GM18498 (cell line): ENCODE results near the gene SLC25A34.

Experiments
- ATAC-seq: cut with Tn5 transposase; IDR thresholded peaks from one replicate; pipeline ENCODE4 v1.9.1; 2021; ENCODE audit warnings: mild to moderate bottlenecking, moderate library complexity; ENCODE audit not compliant: unreplicated experiment

The SLC25A34 gene

DNA sequence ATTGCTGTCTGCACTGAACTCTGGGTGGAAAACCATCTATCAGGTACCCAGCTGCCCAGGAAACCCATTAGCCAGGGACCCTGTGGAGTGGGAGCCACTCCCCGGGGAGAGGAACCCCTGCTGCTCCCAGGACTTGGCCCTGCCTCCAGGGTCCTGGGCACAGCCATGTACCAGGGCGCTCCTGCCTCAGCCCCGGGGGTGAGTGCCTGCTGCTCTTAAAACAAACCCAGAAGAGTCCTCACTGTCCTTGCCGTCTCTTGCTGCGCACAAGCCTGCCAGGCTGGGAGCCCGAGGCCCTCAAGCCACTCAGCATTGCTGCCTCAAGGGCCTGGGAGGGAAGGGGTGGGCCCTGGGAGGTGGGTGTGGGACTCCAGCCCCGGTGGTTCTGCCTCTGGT is 3.4 kb upstream of the SLC25A34 start:
- ATAC-seq, result no peak

DNA sequence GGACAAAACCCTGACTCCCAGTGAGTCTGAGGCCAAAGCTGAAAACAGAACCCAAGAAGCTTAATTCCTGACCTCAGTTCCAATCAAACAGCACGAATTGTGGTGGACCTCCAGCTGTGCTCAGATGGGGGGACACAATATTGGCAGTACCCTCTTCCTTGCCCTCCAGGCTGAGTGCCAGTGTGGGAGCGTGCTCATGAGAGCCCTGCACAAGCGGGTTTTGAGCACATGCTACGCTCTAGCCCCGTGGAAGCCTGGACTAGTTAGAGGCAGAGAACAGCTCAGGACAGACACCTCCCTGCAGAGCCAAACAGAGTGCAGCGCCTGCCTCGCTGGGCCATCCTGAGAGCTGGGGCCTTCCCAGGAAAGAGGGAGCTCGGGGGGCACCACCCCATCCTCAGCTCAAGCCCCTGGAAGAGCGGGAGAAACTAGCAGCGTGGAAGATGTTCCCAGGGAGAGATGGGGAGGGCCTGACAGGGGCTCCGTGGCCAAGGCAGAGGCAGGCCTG is 2.8 kb upstream of the SLC25A34 start:
- no peak for ATAC-seq

DNA sequence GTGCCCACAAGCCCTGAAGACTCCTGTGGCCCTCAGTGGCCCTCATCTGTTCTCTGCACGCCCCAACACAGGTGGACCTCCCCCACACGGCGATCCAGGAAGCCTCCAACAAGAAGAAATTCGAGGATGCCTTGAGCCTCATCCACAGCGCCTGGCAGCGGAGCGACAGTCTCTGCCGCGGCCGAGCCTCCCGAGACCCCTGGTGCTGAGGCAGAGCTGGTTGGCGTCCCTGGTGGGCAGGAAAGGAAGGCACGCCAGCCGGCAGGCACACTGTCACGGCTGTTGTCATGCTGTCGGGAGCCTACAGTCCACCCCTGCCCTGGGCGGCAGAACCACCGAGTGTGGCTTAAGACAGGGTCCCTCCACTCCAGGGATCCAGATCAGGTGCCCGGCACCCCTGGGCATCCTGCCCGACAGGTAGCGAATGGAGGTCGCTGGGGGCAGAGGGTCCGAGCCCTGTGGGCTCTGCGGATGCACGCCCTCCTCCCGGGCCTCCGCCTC is 2.3 kb upstream of the SLC25A34 start:
- no peak for ATAC-seq

DNA sequence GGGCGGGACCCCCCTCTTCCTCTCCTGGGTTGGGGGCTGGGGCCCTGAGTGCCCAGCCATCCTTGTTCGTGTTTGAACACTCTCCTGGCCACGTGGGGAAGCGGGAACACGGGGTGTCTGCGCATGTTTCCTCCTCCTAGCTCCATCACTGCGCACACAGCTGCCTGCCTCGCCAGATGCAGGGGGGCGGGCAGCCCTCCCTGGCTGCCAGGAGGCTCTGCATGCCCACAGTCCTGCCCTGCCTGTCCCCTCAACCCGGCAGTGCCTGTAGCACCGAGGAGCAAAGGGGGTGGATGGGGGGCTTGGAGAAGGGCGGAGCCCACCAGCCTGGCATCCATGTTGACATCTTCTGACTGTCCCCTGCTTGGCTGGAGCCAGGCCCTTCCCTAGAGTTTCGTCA is 1.8 kb upstream of the SLC25A34 start:
- ATAC-seq, result no peak

DNA sequence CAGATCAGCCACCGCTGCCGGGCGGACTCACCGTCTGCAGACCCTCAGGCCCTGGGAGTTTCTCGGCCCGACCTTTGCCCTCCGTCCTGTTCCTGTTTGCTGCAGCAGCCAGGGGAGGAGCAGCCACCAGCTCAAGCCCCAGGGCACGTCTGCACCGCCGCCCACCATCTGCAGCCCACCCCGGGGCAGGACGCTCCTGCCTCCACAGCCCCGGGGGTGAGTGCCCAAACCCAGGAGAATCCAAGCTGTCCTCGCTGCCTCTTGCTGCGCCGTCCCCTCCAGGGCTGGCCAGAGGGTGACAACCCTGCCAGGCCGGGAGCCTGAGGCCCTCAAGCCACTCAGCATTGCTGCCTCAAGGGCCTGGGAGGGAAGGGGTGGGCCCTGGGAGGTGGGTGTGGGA is 1.2 kb upstream of the SLC25A34 start:
- no peak for ATAC-seq

DNA sequence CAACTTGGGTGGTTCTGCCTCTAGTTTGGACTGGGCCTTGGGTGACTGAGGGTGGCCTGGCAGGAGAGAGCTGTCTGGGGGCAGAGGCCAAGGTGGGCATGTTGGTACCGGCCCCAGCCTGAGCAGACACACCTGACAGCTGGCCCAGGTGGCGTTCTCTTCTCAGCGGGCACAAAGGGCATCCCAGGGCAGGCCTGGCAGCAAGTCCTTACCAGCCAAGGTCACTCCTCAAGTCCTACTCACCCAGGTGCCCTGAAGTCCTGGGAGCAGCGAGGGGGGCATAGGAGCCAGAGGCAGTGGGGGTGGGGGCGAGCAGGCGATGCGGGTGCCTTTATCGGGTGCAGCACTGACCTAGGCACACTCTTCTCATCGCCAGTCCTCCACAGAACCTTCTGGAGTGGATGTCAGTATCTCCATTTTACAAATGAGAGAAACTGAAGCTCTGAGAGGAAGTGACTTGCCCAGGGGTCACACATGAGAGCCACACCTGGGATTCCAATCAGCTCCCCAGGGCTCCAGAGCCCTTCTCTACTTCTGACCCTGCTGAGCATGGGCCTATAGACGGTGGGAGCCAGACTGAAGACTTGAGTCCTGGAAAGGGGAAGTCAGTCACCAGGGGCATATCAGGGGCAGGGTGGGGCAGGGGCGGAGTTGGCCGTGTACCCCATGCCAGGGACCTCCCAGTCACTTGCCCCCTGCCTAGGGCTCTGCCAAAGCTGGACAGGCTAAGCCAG is 587 bp upstream of the SLC25A34 start:
- no peak for ATAC-seq

DNA sequence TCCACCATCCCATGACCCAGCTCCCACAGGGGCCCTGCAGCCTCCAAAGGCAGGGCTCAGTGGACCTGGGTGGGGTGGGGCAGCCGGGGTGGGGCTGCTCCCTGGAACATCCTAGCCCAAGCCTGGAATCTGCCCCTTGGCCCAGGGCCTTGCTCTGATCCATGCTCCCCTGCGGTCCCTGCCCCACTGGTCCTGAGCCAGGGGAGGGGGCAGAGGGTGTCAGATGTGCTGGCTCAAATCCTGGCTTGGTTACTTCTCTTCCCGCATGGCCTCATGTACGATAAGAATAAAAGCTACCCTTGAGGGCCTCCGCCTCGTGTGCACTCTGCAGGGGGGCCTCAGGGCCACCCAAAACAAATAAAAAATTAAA is 819 bp downstream of the SLC25A34 start:
- ATAC-seq, result no peak

DNA sequence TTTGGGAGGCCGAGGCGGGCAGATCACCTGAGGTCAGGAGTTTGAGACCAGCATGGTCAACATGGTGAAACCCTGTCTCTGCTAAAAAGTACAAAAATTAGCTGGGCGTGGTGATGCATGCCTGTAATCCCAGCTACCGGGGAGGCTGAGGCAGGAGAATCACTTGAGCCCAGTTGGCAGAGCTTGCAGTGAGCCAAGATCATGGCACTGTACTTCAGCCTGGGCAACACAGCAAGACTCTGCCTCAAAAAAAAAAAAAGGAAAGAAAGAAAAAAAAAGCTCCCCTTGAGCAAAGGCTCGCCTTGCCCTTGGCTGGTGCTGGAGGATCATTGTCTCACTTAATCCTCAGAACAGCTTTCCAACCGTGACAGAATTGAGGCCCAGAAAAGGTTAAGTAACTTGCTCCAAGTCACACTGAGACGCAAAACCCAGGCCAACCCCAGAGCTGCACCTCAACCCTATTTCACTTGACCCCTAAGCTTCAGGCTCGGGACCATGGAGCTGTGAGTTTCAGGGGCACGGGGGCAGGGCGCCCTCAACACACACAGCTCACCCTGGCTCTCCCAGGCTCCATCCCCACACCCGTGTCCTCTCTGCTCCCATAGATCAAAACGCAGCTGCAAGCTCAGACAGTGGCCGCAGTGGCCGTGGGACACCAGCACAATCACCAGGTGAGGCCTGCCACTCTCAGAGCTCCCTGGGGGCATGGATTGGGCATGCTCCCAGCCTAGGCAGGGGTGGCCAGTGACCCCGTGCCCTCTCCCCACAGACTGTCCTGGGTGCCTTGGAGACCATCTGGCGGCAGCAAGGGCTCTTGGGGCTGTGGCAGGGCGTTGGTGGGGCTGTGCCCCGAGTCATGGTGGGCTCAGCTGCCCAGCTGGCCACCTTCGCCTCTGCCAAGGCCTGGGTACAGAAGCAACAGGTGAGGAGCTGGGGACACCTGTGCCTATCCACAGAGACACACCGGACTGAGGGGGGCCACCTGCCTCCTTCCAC is 1.6 kb downstream of the SLC25A34 start:
- ATAC-seq, result no peak

DNA sequence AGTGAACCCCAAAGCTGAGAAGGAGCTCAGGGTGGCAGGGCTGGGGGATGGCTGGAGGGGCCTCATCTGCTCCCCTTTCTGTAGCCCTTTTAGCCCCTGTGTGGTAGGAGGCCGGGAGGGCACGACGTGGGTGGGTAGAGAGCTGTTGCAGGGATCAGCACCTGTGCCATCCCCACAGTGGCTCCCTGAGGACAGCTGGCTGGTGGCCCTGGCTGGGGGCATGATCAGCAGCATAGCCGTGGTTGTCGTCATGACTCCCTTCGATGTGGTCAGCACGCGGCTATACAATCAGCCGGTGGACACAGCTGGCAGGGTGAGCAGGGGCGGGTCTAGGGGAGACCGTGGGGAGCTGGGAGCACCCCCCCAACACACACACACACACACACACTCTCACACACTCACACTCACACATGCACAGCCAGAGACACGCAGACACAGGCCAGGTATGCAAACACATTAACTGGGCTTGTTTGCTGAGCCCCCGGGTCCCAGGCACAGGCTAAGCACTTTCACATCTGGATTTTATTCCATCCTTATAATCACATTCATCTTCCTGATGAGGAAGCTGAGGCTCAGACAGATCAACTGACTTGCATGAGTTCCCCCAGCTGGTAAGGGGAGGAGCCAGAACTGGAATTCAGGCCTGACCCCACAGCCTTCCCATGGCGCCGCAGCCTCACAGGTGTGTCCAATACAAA is 2.5 kb downstream of the SLC25A34 start:
- no peak for ATAC-seq

DNA sequence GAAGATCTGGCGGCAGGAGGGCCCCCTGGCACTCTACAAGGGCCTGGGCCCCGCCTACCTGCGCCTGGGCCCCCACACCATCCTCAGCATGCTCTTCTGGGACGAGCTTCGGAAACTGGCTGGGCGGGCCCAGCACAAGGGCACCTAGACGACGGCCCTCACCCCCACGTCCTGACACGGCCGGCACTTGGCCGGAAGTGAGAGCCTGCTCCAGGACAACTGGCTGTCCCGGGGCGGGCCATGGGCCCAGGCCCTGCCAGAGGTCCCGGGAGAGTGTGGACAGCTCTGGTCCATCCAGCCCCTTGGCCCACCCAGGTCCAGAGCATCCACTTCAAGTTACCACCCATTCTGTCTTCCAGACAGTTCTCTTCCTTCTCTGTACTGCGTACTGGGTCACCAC is 3.2 kb downstream of the SLC25A34 start:
- ATAC-seq, result no peak

DNA sequence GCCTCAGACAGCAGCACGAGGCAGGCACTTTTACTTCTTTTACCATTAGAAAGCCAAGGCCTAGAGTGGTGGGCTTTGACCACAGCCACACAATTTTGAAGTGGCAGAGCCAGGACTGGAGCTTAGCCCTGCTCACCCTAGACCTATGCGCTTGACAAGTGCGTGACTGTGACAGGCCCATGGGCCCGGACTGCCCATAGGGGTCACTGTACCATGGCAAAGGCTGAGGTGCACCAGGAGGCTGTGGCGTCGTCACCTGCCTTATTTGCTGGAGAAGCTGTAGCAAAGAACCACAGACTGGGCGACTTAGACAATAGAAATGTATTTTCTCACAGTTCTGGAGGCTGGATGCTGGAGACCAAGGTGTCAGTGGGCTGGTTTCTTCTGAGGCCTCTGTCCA is 3.7 kb downstream of the SLC25A34 start:
- no peak for ATAC-seq

DNA sequence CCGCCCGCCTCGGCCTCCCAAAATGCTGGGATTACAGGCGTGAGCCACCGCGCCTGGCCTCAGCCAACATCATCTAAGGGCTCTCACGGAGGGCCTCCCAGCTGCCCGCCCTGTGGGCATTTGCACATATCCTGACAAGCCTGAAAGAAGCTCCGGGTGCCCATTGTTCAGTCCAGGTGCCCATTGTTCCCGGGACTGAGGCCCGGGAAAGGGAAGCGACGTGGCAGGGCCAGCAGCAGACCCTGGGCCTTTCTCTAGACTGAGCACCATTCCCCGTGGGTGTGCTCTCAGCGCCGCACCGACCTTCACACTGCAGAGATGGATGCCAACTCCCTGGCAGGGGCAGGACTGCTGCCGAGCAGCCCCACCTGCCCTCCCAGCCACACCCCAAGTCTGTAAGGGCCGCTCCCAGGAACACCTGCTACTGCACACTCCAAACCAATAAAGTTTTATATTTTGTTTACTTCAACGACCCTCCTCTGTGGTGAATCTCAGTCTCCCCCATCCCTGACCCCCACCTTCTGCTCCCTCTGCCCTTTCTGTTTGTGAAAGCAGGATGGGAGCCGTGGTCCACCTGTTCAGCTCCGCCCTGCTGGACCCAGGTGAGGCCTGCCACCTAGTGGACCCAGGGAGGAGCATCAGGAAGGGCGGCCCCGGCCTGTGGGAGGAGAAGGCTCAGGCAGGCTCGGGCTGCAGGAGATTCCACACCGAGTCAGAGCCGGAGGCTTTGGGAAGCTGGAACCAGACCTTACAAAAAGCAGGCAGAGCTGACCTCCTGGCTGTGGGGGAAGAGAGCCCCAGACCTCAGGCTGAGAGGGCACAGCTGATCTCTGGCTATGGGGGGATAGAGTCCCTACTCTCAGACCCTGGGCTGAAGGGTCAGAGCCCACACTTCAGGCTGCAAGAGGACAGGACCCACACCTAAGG is 5.1 kb downstream of the SLC25A34 start:
- ATAC-seq, result peak; percentile 62

DNA sequence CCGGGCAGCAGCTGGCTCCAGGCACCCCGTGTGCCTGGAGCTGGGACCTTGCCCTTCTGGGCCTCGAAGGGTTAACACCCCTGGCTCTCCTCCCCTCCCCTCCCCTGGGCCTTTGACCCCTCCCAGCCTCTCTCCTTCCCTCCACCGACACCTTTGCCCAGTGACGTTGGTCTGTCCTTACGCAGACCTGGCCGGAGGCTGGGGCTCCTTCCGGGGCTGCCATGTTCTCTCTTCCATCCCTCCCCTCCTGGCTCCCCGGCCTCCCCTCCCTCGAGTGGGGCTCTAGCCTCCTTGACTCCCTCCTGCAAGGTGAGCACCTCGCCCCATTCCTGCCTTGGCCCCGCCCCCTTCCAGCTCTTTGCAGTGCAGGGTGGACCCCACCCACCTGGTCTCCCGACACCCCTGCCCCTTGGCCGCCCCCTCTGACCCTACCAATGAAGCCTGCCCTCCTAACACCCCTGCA is 6.3 kb downstream of the SLC25A34 start, which contains the start of gene TMEM82:
Gene TMEM82, plus strand, starts transcription at position 161 of the 463 bp plus-strand sequence. Its CDS starts 61 bp downstream, at position 222.
- no peak for ATAC-seq

DNA sequence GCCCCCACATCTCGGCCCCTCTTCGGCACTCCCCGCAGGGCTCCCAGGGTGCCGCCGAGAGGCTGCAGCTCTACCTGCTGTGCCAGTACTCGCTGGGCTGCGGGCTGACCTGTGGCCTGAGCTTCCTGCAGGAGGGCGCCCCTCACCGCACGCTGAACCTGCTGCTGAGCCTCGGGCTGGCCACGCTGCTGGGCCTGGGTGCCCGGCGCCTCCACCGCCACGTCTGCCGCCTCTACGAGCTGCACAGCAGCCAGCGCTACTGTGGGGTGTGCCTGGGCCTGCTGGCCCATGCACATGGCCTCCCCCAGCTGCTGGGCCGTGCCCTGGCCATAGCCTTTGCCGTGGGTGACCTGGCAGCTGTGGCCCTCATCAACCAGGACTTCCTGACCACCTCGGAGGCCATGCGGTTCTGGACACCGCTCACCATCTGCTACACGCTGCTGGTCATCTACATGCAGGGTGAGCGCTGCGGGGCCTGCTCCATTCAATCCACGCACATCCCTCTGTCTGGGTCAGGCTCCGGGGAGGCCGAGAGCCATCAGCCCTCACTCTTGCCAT is 8.1 kb downstream of the SLC25A34 start:
- ATAC-seq, result no peak

DNA sequence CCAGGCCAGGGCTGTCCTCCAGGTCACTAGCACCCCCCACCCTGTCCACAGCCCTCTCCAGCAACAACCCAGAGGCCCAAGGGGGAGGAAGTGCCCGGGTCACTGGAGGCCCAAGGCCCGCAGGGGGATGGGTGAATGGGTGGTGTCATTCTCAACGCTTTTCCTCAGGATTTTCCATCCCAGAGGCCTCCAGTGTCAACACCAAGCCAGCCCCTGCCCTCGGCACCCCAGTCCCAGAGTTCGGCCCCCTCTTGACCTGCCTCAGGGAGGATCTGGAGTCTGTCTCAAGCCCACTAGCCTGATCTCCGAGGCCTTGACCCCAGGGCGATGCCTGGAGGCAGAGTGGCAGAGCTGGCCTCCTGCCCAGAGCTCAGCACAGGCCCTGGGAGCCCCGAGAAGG is 11.3 kb downstream of the SLC25A34 start:
- ATAC-seq, result no peak

DNA sequence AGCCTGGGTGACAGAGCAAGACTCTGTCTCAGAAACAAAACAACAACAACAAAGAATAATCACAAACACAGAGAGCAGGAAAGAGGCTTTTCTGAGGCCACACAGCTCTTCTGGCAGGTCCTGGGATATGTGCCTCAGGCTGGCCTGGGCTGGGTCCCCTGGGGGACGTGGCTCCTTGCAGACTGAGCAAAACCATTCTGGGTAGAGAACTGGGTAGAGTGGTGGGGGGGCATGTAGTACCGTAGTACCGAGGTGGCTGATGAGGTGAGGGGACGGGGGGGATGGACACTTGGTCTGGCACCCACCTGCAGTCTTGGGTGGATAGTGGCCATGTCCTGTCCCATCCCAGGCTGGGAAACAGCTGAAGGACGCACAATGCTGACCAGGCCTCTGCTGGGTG is 12.2 kb downstream of the SLC25A34 start:
- no peak for ATAC-seq

DNA sequence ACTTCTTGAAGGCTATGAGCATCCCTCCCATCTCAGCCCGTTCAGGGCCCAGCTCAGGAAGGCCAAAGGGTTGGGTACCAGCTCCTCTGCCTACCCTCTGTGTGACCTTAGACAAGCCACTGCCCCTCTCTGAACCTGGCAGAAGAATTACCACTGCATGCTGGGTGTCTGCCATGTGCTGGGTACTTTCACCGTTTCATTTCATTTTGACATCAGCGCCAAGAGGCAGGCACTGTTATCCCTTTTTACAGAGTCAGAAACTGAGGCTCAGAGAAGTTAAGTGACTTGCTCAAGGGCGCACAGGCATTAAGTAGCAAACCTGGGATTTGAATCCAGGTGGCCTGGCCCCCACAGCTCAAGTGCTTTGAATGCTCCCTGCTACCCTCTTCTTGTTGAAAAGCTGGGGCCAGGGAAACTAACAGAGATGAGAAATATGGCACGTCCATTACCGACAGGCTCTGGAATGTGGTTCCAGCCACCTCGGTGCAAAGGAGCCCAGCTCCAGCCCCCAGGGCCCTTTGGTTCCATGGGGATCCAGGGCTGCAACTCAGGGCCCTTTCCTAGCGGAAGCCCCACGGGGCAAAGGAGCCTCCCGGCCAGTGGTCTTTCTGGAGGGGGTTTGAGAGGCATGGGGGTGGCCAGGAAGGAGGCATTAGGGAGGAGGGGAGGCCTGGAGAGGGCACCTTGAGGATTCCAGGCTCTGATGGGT is 12.8 kb downstream of the SLC25A34 start:
- ATAC-seq, result no peak

DNA sequence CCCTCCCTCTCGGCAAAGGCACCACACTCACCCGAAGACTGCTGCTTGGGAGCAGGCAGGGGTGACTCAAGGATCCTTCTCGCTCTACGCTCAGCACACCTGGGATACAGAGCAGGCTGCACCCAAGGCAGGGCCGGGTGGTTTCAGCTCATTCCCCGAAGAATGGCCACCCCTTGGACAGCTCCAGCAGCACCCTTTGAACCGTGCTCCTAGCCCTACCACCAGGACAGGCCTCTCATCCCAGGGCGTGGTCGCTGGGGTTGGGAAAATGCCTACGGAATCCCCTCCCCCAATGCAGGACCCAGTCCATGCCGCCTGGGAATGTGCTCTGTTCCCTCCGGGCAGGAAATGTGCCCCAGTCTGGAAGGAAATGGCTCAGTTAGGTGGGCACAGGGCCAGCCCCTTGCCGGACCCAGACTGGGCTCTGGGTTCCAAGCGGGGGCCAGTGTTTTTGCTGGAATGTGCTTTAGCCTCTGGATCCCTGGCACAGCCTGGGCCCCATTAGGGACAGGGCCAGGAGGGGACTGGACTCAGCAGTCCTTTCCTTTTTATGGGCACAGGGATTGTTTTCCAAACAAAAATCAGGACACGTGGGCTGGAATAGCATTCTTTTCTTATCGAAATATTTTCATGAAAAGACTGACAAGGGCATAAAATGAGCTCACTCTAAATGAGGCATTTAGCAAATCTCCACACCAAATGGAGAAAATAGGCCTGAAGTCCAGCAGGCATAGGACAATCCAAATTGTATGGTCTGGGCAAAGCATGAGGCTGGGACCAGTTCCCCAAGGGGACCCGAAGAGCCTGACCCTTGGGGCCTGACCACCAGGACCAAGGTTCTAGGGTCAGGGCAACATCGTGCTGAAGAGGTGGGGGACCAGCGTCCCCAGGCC is 13.6 kb downstream of the SLC25A34 start:
- no peak for ATAC-seq
